Kidney (tissue), 14 donors: Measurements from ENCODE around the gene BCLAF3. TPM values are rescaled to one million over a fixed set of nuclear protein-coding genes. Genes with fewer than 3 reads are reported as not detected.

ENCODE experiments used
- DNase-seq, 5 donors: peaks; one replicate each; pipeline ENCODE4 v3.0.0-alpha.2; 2013 to 2020
- FAIRE-seq: peaks from 2 replicates; lab custom pipeline; 2012; peaks lifted over from hg19 to GRCh38; lab: Jason Lieb, UNC
- H3K27ac ChIP-seq, 2 donors: one replicate each; pipeline ENCODE4 v1.7.0; 2013; ENCODE audit warnings: low read depth in 2 of 2, low read length in 2 of 2, inconsistent platforms in 1 of 2
- H3K27me3 ChIP-seq: one replicate; pipeline ENCODE4 v1.7.1; 2013; ENCODE audit warnings: low read length, inconsistent platforms; ENCODE audit not compliant: control insufficient read depth, insufficient read depth
- H3K36me3 ChIP-seq, 3 donors: one replicate each; pipeline versions ENCODE4 v1.7.0 to v1.7.1; 2013; ENCODE audit warnings: low read length in 3 of 3, control low read depth in 1 of 3, inconsistent platforms in 1 of 3; ENCODE audit not compliant: insufficient read depth in 3 of 3, control insufficient read depth in 2 of 3
- H3K4me1 ChIP-seq, 3 donors: one replicate each; pipeline versions ENCODE4 v1.7.0 to v1.7.1; 2013; ENCODE audit warnings: low read length in 3 of 3, inconsistent platforms in 1 of 3, low read depth in 1 of 3; ENCODE audit not compliant: control insufficient read depth in 2 of 3, insufficient read depth in 2 of 3
- H3K4me3 ChIP-seq, 3 donors: one replicate each; pipeline versions ENCODE4 v1.7.0 to v1.8.1; 2013; ENCODE audit warnings: low read length in 3 of 3, control low read depth in 1 of 3, inconsistent platforms in 1 of 3
- H3K9ac ChIP-seq, 3 donors: one replicate each; pipeline versions ENCODE4 v1.7.0 to v1.7.1; 2013; ENCODE audit warnings: low read length in 3 of 3, control low read depth in 1 of 3, inconsistent platforms in 1 of 3
- H3K9me3 ChIP-seq, 3 donors: one replicate each; pipeline versions ENCODE4 v1.7.0 to v1.7.1; 2013; ENCODE audit warnings: low read length in 3 of 3, control low read depth in 1 of 3, inconsistent platforms in 1 of 3; ENCODE audit not compliant: control insufficient read depth in 2 of 3, insufficient read depth in 1 of 3
- CTCF ChIP-seq: IDR thresholded peaks from 3 replicates; pipeline ENCODE4 v1.5.1; 2012; ENCODE audit warnings: mild to moderate bottlenecking, moderate library complexity, borderline replicate concordance; ENCODE audit not compliant: insufficient read depth; ENCODE audit errors: extremely low read depth
- intact Hi-C: fragments of 100-400 bp; cut with DNase I; formaldehyde crosslinking; loops from one replicate; pipeline ENCODE4 v1.11.1; 2022
- polyA plus RNA-seq: library from polyadenylated mRNA; stranded (reverse); fragments of 350-450 nt; fragmentation: Illumina TruSeq; extraction: RNeasy Lipid Tissue Mini Kit (QIAGEN cat#74804); gene quantifications from one replicate; pipeline ENCODE4 v1.2.3, GENCODE V29; 2014; ENCODE audit warnings: low read depth, low replicate concordance; ENCODE audit not compliant: insufficient read depth
- total RNA-seq: library from RNA; stranded (reverse); fragmentation: NEBNext Ultra II Directional; extraction: Animal tissue kit (Norgen Biotek cat#: 25700); gene quantifications from one replicate; pipeline ENCODE4 v1.2.1, GENCODE V29; 2021
- donor health status: control.
- donor health status: control.
- donor health status: control.
- donor health status: control.
- donor health status: control.
- donor health status: DM: yes; HTN: yes; CAD: no.
- donor health status: Normal renal cell carcinoma (clear cell type).

BCLAF3 gene
- total and polyA plus RNA-seq, 2 donors from 2014 or later, result 3.1 to 17.2 TPM

- no peaks in the 10 kb centered on the region for H3K36me3 ChIP-seq
- no peak for TF ChIP-seq CTCF
- no peaks in the 10 kb centered on the region for H3K4me1 ChIP-seq
- H3K27me3 ChIP-seq, result peaks cover 6% of the 10 kb centered on the region
- no peak overlapping the region for H3K27ac ChIP-seq
- H3K9me3 ChIP-seq, result no peaks in the 10 kb centered on the region
- no peak overlapping the region for H3K4me3 ChIP-seq
- intact Hi-C loops, result no loop called here
- FAIRE-seq (no peak), DNase-seq (no peak)
- no peak overlapping the region for H3K9ac ChIP-seq
These were observed 41.3 kb upstream of the BCLAF3 start for GRCh38 chrX:20032201-20032600.

- Histone ChIP-seq H3K27ac (no peak overlapping the region), H3K36me3 (no peaks in the 10 kb centered on the region), H3K4me3 (no peak overlapping the region), H3K4me1 (no peaks in the 10 kb centered on the region), H3K9me3 (no peaks in the 10 kb centered on the region), H3K27me3 (peaks cover 8% of the 10 kb centered on the region), H3K9ac (no peak overlapping the region)
- intact Hi-C loops, result no loop called here
- peak; percentile 82 for FAIRE-seq
- peak in 2 of 5 donors; percentile 11 to 40 for DNase-seq
- no peak for TF ChIP-seq CTCF
These were observed 38.9 kb upstream of the BCLAF3 start for GRCh38 chrX:20029728-20030127.

GRCh38 chrX:20028588-20028987 lies 37.7 kb upstream of the BCLAF3 start:
- Histone ChIP-seq H3K9me3 (no peaks in the 10 kb centered on the region), H3K27me3 (peaks cover 9% of the 10 kb centered on the region), H3K4me3 (no peak overlapping the region), H3K36me3 (no peaks in the 10 kb centered on the region), H3K4me1 (no peaks in the 10 kb centered on the region), H3K27ac (no peak overlapping the region), H3K9ac (no peak overlapping the region)
- no peak for DNase-seq
- TF ChIP-seq CTCF, result no peak
- intact Hi-C loops, result no loop called here
- no peak for FAIRE-seq

DNA sequence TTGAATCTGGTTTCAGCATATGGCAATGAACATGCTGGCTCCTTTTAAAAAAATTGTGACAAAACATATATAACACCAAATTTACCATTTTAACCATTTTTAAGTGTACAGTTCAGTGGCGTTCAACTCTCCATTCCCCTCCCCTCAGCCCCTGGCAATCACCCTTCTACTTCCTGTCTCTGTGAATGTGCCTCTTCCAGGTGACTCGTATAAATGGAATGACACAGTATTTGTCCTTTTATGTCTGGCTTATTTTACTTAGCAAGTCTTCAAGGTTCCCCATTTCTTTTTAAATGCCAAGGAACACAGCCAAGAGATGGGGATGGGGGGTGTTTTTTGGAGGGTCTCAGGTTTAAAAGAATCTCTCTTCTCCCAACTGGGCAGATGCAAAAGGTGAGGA lies 35.4 kb upstream of the BCLAF3 start:
- Histone ChIP-seq H3K4me3 (no peak overlapping the region), H3K9me3 (no peaks in the 10 kb centered on the region), H3K4me1 (no peaks in the 10 kb centered on the region), H3K27me3 (peaks cover 18% of the 10 kb centered on the region), H3K9ac (no peak overlapping the region), H3K27ac (no peak overlapping the region), H3K36me3 (no peaks in the 10 kb centered on the region)
- FAIRE-seq (no peak), DNase-seq (no peak)
- TF ChIP-seq CTCF, result no peak
- intact Hi-C loops, result no loop called here
